ENCODE data around the gene PMF1. TPM values are rescaled to one million over a fixed set of nuclear protein-coding genes. Genes with fewer than 3 reads are reported as not detected.

PMF1 gene
- total RNA-seq, 3 donors from 2014 or later = 41.4 to 75.2 (median 60.3) TPM

- no peak for TF ChIP-seq POLR2A (IDR thresholded peaks at IDR 0.05)
- TF ChIP-seq CTCF (IDR thresholded peaks at IDR 0.05) = no peak
- TF ChIP-seq POLR2AphosphoS5 (IDR thresholded peaks at IDR 0.05) = no peak
- H3K27me3 ChIP-seq = no peaks in the 10 kb centered on the region
- H3K27ac ChIP-seq = peak overlapping the region; percentile 88 to 94
- no peaks in the 10 kb centered on the region for H3K9me3 ChIP-seq
- no peaks in the 10 kb centered on the region for H3K36me3 ChIP-seq
- peak overlapping the region; percentile 77 to 96 (median 89) for H3K4me3 ChIP-seq
- intact Hi-C loops (cut with DNase I; ENCODE audit: low total_unique reads) = no loop called here
- peaks cover 0 to 18% of the 10 kb centered on the region in 2 donors for H3K4me1 ChIP-seq
- DNase-seq (ENCODE audit: low spot score in 2 of 2) = peak in 1 of 2 donors; percentile 30
Observed at GRCh38 chr1:156281693-156282478, 69.1 kb downstream of the PMF1 start.

GRCh38 chr1:156282479-156283222, 69.8 kb downstream of the PMF1 start, which contains the start of gene SMG5:
SMG5 (minus strand) TSS chr1:156282825; CDS start chr1:156282680, 145 bp downstream.
- Histone ChIP-seq H3K27me3 (no peaks in the 10 kb centered on the region), H3K27ac (peak within 1 kb of the TSS; percentile 88 to 94), H3K9me3 (no peaks in the 10 kb centered on the region), H3K36me3 (no peaks in the 10 kb centered on the region), H3K4me3 (peak within 1 kb of the TSS; percentile 77 to 96 (median 89)), H3K4me1 (peaks cover 0 to 18% of the 10 kb centered on the region in 2 donors)
- TF ChIP-seq CTCF (IDR thresholded peaks at IDR 0.05) (no peak), POLR2AphosphoS5 (IDR thresholded peaks at IDR 0.05) (peak; percentile 90 to 94 (median 93)), POLR2A (IDR thresholded peaks at IDR 0.05) (peak; percentile 83)
- DNase-seq (ENCODE audit: low spot score in 2 of 2) = peak; percentile 96 to 97
- intact Hi-C loops (cut with DNase I; ENCODE audit: low total_unique reads) = no loop called here

GRCh38 chr1:156283521-156283920, 70.7 kb downstream of the PMF1 start:
- Histone ChIP-seq H3K4me1 (peaks cover 0 to 18% of the 10 kb centered on the region in 2 donors), H3K4me3 (peak overlapping the region; percentile 77 to 96 (median 89)), H3K27me3 (no peaks in the 10 kb centered on the region), H3K36me3 (no peaks in the 10 kb centered on the region), H3K9me3 (no peaks in the 10 kb centered on the region), H3K27ac (peak overlapping the region; percentile 88 to 94)
- intact Hi-C loops (cut with DNase I; ENCODE audit: low total_unique reads) = no loop called here
- TF ChIP-seq POLR2AphosphoS5 (IDR thresholded peaks at IDR 0.05) (no peak), CTCF (IDR thresholded peaks at IDR 0.05) (no peak), POLR2A (IDR thresholded peaks at IDR 0.05) (no peak)
- no peak for DNase-seq (ENCODE audit: low spot score in 2 of 2)

GRCh38 chr1:156284112-156284511, 71.3 kb downstream of the PMF1 start, which contains the start of gene TMEM79:
TMEM79 (plus strand) TSS chr1:156284325; CDS start chr1:156285227, 902 bp downstream.
- no peak for DNase-seq (ENCODE audit: low spot score in 2 of 2)
- peaks cover 0 to 18% of the 10 kb centered on the region in 2 donors for H3K4me1 ChIP-seq
- TF ChIP-seq POLR2AphosphoS5 (IDR thresholded peaks at IDR 0.05) = no peak
- TF ChIP-seq CTCF (IDR thresholded peaks at IDR 0.05) = no peak
- TF ChIP-seq POLR2A (IDR thresholded peaks at IDR 0.05) = no peak
- intact Hi-C loops (cut with DNase I; ENCODE audit: low total_unique reads) = no loop called here
- H3K27me3 ChIP-seq = no peaks in the 10 kb centered on the region
- peak within 1 kb of the TSS; percentile 77 to 96 (median 89) for H3K4me3 ChIP-seq
- H3K36me3 ChIP-seq = no peaks in the 10 kb centered on the region
- H3K9me3 ChIP-seq = no peaks in the 10 kb centered on the region
- peak within 1 kb of the TSS; percentile 88 to 94 for H3K27ac ChIP-seq

Data from breast epithelium (tissue), 4 donors.